NCI-H226 (cell line): Measurements from ENCODE around the gene GPR82.
"Not testable (repeated sequence)": the region's sequence is repeated elsewhere in the genome, so short reads cannot be mapped to it uniquely, and the experiment has no call there.

Experiments used
- DNase-seq: peaks from one replicate; pipeline ENCODE4 v3.0.0-alpha.2; 2015

GPR82 gene

DNA sequence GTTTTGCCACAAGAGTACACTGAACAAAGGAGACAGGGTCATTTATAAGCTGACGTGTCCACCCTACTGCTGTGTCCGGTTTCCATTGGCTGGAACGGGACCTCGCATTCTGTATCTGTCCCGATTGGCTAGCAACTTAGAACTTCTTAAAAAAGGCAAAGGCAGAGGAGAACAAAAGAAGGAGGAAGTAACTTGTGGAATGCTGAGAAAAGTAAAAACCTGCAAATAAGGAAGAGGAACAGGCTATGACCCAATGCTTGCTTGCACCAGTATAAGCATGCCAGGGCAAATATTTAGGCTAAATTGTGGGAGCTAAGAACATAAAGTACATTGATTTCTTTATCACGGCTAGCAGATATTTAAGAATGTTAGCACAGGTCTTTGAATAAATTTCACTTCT, 4.4 kb upstream of the GPR82 start:
- DNase-seq: not testable (repeated sequence)

DNA sequence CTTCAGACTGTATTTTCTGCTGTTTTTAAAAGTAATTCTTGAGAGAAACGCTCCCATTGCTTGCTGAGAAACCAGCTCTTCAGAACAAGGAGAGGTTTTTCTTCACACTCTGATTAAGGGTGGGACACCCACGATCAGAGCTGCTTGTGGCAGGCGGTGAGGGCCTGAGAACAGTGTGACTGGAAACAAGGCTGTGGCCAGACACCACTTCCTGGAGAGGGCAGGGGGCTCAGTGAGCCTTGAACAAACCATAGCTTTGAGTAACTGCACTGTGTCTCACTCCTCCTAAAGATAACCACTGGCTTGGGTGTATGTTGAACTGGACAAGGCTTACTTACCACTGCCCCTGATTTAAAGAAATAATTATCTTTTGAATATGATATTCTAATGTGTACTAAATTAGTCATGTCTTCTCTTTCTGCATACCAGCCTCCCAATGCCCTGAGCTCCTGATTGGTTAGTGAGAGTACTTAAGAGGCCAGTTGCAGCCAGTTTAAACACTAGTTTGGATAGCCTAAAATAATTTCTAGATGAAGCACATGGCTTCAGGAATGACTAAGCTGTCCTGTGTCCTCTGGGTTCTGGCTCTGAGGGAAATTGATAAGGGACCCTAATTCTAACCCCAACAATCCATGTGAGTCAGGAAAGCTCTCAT, 3.7 kb upstream of the GPR82 start:
- no peak for DNase-seq

GRCh38 chrX:41721590-41721989, 2.4 kb upstream of the GPR82 start:
- DNase-seq: no peak

- DNase-seq: no peak
These were observed 1.8 kb upstream of the GPR82 start for GRCh38 chrX:41722214-41722613.

GRCh38 chrX:41722816-41723618, 964 bp upstream of the GPR82 start:
- DNase-seq: no peak

- no peak for DNase-seq
These were observed 4.1 kb downstream of the GPR82 start for GRCh38 chrX:41728125-41728524.

DNA sequence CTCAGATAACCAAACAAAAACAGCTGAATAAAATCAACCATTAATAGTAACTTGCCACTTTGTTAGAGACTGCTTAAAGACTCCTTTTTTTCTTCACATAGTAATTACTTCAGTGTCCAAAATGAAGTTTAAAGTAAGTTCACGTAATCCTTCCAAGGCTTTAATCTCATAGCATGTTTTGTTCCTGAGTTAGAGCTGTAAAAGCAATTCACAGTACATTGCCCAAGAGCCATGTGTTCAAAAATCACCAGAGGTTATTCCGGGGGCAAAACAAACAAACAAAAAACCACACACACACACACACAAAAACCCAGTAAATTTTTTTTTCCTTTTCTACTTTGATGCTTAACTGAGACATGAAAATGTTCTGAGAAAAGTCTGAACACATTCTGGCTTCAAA, 6.1 kb downstream of the GPR82 start:
- no peak for DNase-seq

DNA sequence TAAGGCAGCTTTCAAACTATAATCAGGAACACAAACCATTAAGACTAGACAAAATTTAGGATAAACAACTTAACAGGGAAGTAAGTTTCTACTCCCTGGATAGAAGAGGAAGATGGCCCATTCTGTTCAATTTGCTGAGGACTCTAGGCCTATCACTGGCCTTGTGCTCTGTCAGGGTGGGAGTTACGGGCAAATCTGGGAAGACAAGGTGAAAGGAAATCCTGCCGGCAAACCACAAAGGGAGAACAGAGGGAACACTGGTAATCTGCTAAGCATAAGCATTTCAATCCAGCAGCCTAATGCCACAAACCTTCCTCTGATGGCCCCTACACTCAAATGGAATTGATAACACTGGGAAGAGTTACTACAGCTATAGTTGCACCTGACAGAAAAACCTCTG, 8.3 kb downstream of the GPR82 start:
- no peak for DNase-seq

DNA sequence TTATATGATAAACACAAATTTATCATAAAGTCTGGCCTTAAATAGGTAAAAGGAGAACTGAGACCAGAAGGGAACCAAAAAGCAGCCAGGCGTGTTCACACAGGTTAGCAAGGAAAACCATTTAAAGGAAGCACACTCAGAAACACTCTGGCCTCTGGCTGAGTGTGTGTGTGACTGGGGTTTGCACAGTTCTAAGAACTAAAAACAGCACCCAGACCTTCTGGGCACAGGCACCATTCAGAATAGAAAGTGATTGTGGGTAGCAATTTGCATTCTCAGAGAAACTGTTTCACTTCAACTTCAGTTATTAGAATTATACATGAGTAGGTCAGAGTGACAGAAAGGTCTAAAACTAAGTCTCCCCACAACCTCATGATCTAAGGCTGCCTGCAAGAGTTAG, 10.0 kb downstream of the GPR82 start:
- DNase-seq: no peak

- no peak for DNase-seq
These were observed 10.5 kb downstream of the GPR82 start for GRCh38 chrX:41734530-41734929.

- DNase-seq: no peak
These were observed 13.1 kb downstream of the GPR82 start for GRCh38 chrX:41737065-41737464.

GRCh38 chrX:41739871-41740270, 15.9 kb downstream of the GPR82 start:
- no peak for DNase-seq

DNA sequence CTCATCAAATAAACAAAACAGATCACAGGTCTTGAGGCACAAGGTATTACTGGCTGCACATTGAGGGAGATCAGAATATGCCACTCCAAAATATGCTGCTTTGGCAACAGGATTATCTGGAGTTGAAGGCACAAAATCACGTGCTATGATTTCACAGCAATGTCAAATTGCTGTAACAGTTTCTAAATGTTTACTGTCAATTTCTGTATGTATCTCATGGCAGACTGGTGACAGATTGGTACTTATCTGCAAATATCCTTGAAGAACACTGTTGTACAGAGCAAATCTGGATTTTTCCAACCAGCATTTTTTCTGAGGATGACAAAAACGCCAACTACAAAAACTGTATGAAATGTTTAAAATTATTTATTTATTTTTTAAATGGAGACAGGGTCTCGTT, 26.7 kb downstream of the GPR82 start:
- no peak for DNase-seq

DNA sequence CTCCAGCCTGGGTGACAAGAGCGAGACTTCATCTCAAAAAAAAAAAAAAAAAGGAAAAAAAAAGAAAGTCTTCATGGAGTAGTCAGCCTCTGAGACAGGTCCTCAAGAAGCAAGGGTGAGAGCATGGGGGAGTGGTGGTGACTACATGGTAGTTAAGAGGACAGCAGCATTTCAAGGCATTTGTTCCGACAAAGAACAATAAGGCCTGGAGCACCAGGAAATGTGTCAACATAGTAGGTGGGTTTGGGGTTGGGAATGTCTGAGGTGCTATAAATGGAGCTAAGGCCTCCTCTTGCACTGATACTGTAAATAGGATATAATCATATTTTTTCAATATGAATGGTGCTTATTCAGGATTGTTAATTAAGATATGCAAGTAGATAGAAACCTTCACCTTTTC, 34.4 kb downstream of the GPR82 start:
- DNase-seq: no peak

GRCh38 chrX:41759817-41760216, 35.8 kb downstream of the GPR82 start:
- no peak for DNase-seq

DNA sequence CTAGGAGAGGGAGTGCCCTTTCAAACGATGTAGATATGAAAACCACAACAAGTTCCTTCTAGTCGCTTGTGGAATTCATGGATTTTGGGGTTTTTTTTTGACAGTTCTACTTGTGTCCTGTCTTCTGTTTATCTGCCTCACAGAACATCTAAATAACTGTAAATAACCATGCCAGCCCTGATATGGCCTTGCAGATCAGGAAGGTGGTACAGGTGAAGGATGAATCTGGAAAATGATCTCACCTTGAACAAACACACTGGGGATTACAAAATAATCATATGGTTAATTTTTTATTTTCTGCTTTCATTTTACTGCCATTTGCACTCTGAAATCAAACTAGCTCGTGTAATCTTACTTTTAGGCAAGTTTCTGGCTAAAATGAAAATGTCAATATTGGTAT, 37.2 kb downstream of the GPR82 start:
- DNase-seq: no peak

DNA sequence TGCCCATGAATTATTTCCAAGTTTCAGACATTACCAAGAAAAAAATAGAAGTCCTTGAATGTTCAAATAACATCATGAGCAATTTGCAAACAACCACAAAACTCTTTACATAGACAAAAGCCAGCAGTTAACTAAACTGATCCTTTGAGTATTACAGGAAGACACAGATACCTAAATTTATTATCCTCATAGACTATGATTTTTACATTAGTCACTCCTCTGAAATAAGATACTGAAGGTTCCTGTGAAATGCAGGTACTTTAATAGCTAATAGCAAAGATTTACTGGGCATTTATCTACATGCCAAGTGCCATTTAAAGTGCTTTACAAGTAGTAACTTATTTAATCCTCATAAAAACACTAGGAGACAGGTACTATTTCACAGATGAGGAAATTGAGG, 37.7 kb downstream of the GPR82 start:
- DNase-seq: no peak

DNA sequence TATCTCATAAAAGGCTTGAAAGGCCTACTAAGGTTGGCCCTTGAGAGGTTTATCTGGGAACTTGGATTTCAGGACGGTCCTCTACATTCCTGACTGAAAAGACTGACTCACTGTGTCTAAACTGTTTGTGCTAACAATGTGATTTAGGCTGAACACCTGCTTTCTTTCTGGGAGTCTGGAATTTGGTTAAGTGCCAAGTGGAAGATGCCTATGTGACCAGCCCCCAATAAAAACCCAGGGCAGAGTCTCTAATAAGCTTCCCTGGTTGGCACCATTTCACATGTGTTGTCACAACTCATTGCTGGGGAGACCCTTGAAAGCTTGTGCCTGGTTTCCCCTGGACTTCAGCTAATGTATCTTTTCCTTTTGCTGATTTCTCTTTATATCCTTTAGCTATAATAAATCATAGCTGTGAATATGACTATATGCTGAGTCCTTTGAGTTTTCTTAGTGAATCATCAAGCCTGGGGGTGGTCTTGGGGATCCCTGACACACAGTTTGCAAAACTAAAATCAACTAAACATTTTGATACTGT, 55.1 kb downstream of the GPR82 start:
- peak; percentile 61 for DNase-seq
